ENCODE results near the gene INAFM2.

Gene INAFM2

DNA sequence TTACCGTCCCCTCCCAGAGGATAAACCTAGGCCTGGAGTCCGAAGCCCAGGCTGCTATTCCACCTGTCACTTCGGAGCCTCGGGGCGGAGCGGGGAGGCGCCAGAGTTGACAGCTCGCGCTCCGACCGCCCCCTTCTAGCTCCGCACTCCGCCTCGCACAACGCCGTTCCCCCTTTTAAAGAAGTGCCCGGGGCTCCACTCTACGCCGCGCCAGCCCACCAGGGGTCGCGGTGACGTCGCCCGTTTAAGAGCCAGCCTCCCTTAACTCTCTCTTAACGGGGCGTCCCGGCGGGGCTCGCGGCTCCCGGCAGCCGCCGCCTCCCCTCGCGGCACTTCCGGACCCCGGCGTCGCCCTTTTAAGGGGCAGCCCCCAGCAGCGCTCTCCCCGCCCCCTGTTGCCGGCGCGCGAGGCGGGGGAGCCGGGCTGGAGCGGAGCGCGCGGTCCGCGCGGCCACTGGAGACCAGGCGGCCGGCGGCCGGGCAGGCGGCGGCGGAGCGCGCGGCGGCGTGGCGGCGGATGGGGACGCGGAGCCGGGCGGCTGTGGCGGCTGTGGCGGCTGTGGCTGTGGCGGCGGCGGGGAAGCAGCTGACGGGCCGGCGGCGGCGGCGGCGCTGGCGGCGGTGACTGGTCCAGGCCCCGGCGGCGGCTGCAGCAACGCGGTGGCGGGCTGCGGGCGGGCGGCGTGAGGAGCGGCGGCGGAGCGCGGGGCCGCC, at the start of gene INAFM2:
Gene INAFM2 (plus strand): TSS at position 454 of the 714 bp plus-strand sequence. CDS start 364 bp downstream, outside the sequence.
- DNase-seq = peak; percentile 92 to 93

DNA sequence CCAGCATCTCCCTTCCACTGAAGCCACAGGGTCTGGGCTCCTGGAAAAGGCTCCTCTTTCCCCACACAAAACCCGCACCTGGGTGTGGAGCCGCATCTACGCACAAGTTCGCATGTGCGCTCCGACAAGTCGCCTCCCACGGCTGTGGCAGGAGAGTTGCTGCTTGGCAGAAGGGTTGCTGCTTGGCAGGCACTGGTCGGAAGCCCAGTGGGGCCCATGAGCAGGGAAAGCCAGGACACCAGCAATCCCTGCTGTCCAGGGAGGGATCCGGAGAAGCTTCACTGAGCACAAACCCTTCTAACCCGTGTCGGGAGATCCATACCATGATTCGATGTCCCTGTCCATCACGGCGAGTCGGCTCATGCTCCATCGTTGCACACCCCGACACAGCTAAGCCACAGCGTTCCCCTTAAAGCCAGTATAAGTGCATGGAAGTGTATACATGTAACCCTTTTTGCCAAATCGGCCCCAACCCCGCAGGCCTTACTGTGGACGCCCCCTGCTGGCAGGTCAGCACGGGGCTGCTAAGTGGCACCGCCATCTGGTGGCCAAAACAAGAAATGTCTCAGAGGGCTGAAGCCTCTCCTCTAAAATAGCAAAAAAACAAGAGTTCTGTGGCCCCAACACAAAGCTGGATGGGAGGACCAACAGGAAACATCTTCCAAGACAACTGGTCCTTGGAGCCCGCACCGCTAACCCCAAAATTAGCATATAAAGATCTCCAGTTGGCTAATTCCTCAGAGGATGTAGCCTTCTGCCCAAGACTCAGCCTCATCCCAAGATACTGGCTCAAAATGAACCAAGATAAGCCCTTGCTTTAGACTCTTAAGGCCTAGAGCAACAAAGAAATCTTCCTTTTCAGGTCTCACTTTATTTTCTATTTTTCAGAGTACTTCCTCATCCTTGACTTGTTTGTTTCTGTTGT, 48.9 kb upstream of the INAFM2 start:
- peak; percentile 83 to 90 for DNase-seq

DNA sequence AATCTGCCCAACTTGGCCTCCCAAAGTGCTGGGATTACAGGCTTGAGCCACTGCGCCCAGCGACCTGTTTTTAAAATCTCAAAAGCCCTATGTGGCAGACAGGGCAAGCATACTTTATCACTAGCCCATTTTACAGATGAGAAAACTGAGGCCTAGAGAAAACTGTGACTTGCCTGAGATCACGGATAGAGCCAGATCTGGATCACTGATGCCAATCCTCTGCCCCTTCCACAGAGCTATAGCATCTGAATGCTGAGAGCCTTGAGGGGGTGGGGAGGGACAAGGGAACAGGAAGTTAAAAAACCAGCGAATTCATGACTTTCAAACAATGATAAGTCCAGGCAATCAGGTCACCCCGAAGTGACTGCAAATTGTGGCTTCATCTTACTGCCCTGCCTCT, 48.0 kb upstream of the INAFM2 start:
- no peak for DNase-seq

DNA sequence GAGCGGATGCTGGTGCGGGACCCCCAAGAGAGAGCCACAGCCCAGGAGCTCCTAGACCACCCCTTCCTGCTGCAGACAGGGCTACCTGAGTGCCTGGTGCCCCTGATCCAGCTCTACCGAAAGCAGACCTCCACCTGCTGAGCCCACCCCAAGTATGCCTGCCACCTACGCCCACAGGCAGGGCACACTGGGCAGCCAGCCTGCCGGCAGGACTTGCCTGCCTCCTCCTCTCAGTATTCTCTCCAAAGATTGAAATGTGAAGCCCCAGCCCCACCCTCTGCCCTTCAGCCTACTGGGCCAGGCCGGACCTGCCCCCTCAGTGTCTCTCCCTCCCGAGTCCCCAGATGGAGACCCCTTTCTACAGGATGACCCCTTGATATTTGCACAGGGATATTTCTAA, 47.5 kb upstream of the INAFM2 start:
- no peak for DNase-seq

DNA sequence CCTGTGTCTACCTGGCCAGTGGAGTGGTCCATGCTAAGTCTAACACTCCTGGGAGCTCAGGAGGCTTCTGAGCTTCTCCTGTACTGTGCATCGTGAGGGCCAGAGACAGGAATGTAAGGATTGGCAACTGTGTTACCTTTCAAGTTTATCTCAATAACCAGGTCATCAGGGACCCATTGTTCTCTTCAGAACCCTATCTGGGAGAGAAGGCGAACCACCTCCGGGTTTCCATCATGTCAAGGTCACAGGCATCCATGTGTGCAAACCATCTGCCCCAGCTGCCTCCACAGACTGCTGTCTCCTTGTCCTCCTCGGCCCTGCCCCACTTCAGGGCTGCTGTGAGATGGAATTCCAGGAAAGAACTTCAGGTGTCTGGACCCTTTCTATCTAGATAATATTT, 46.6 kb upstream of the INAFM2 start:
- no peak for DNase-seq

DNA sequence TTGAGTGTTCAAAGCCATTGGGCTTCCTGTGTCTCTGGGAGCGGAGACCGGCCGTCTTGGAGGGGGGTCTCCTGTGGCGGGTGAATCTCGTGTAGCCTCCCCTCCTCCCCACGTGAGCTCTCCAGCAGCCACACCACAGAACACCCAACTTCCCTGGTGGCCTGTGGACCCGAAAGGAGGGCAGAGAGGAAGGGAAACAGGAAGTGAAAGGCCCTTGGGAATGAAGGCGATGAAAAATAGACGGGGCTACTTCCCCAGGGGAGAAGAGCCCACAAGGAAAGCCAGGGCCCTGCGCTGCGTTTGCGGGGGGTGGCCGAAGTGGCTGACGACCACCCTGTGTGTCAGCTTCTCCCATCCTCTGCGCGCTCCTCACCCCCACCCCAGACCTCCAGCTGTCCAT, 46.0 kb upstream of the INAFM2 start:
- no peak for DNase-seq

DNA sequence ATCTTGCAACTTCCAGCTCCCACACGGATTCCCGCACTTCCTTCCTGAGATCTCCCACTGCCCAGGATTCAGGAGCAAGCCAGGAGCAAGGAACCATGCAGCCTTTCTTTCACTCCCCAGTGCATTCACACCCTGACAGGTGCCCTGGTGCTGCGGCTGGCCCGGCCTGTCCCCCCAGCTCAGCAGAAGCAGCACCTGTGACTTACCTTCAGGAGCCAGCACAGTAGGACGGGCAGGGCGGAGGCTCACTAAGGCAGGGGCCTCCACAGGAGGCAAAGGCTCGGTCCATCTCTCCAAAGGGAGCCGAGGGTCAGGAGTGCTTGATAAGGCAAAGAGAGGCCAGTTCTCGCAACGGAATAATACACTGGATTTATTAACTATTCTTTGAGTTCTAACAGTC, 45.5 kb upstream of the INAFM2 start:
- DNase-seq = no peak

DNA sequence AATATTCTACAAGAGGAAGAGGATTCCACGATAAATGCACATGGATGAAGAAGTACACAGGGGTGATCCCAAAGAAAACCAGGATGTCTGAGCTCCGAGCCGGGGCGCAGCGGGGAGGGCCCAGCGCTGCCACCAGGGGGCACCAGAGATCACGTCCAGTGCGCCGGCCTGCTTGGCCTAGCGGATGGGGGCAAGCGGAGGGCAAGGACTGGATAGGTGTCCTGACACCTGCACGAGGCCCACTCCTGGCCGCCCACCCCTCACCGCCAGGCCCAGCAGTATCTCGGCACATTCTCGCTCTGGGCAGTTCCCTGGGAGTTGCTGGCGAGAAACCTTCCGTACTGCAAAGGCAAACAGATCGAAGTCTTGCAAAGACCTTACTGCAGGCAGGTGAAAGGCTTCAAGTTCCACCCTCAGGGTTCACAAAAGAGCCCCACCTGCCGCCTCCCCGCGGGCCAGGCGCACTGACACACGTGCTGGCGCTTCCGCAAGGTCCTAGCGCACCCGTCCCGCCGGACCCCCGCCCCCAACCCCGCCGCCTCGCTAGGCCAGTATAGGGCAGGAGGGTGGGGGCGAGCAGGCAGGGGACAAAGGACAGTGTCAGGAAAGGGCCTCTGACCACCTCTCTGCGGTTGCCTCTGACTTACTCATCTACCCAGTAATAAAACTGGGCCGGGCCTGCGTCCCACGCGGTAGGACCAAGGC, 43.9 kb upstream of the INAFM2 start:
- peak; percentile 41 to 68 for DNase-seq

DNA sequence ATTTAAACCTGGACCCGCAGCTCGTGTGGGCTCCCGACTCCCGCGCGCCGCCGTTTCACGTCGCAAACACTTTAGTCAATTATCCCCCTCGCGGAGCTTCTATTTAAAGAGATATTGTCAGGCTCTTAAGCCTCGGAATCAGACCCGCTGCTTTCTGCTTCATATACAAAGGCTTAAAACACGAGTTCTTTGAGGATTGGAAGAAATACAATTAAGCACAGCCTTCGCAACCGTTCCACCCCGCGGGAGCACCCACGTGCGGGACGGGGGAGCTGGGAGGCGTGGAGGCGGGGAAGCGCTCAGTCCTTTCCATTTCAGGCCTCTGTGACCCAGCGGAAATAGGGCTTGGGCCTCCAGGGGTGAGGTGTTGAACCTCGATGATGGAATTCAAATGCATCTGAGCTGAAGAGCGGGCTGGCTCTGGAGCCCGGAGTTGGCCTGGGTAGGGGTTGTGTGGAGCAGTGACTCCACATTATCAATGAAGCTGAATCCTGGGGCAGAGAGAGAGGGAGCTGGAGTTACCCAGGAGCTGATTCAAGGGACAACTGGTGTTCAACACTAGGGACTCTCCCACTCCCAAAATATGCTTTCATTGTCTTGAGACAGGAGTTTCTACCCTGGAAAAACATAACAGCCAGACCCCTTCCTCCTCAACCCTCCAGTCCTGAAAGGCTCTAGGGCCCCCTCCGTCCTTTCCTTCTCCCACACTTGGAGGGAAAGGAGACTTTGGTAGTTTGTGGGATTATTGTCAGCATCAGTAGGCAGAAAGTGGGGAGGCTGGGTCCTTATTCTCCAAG, 43.0 kb upstream of the INAFM2 start:
- DNase-seq = no peak

DNA sequence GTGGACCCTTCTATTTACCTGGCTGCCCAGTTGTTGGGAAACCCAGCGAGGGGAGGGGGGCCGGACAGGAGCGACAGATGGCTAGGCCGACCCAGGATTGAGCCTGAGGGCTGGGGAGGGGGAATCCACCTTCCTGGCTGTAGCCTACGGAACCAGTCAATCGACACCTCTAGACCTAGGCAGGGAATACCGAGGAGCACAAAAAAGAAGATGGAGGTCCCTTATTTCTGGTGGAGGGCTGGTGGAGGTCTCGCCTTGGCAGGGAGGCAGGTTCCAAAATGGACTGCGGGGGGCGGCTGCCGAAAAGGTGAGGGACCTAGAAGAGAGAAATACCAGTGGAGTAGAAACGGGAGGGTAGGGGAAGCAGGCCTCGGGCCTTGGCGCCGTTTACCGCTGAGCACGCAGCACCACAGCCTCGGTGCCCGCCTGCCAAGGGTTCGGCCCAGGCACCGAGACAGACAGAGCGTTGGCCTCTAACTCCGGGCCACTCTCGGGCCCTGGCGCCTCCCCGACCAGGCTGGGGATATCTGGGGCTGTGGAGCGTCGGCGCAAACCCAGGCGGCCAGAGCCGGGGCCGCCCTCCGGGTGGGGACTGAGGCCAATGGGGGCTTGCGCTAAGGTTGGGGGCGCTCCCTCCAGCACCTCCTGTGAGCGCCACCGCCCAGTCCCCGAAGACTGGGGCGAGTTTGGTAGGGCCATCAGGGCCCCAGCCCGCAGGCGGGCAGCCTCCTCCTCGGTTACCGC, 42.3 kb upstream of the INAFM2 start:
- DNase-seq = no peak

DNA sequence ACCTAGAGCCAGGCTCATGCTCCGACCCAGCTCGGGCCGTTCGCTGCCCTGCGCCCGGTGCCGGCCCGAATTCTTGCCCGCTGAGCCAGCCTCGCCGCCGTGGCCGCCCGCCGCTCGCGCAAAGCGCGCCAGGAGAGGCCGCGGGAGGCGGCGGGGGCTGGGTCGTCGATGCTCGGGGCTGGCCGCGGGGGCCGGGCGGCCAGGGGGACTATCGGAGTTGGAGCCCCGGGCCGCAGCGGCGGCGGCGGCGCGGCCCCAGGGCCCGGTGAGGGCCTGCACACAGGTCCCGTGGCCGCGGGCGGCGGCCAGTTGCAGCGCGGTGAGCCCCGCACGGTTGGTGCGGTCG, 41.7 kb upstream of the INAFM2 start:
- DNase-seq = no peak

DNA sequence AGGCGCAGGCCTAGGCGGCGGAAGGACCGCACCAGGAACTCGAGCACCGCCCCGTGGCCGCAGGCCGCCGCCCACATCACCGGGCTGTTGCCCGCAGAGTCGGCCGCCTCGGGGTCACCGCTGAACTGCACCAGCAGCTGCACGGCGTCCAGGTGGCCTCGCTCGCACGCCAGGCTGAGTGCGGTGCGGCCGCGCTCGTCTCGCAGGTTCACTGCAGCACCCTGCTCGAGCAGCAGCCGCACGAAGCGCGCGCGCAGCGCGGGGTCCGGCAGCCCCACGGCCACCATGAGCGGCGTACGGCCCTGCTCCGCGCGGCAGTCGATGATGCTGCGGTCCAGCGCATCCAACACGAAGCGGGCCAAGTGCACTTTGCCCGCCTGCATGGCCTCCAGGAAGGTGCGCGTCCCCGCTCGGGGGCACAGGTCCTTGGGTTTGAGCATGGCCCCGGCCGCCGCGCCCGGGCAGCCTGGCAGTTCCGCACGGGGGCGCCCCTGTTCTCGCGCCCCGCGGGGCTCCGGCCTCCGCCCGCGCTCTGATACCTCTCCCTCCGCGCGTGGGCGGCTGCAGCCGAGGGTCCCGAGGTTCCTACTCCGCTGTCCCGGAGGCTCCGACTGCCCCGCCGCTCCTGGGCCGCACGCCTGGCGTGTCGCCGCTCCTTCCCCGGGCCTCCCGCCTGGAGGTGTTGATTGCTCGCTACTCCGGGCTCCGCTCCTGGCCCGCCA, 41.2 kb upstream of the INAFM2 start:
- peak; percentile 41 to 63 for DNase-seq

DNA sequence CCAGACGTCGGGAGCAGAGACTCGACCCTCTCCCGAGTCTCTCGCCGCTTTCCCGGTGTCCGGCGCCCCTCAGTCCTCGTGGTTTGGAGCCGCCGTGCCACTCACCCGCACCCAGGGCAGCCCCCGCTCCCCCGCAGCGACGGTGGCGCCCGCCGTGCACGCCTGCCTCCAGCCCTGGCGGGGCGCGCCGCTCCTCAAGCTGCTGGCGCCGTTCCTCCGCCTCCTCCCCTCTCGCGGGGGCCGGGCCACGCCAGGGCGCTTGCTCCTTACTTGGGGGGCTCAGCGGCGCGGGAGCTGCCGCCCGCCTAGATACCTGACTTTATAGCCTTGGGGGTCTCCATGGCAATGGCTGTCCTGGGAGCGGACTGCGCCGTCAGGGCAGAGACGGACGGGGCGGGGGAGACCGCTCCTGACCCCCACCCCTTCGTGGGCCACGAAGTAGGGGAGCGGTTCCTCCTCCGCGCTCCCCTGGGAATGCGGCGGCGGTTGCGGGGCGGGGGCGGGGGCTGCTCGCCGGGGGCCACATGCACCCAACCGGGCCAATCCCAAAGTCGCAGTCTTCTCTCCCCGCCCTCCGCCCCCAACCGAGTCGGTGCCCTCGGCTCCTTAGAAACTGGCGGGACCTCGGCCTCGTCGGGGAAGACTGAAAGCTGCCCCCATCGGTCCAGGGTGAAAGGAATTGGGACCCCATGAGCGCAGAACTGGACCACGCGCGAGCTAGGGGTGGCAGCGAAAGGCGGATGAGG, 40.5 kb upstream of the INAFM2 start, which contains the start of gene ANKRD63:
Gene ANKRD63 (minus strand): TSS at position 196 of the 746 bp plus-strand sequence. CDS start 478 bp downstream, outside the sequence.
- DNase-seq = peak; percentile 10 to 34

DNA sequence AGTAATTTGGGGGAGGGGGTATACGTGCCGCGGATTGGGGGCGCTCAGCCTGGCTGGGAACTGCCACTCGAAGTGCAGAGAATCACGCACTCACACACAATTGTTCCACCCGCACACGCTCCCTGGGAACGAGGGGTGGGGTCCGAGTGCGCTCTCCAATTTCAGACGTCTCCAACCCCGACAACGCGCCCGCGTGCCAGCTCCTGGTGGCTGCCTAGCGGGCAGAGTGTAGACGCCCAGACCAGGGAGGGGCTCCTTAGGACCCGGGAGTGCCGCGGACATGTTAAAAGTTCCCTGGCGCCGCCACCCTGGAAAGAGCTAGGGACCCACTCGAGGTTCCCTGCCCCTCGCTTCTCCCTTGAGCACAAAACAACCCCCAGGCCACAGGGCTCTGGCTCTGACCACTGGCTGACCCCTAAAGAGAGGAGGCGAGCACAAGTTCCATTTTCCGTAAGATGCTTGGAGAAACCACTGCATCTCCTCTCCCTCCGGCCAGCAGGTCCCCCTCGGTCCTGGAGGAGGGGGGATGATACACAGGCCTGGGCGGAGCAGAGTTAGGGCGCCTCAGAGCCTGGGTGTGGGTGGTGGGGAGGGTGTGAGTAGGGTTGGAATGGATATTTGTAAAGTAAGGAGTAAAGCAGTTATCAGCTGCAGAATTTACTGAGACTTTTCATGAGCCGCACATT, 39.7 kb upstream of the INAFM2 start:
- no peak for DNase-seq

DNA sequence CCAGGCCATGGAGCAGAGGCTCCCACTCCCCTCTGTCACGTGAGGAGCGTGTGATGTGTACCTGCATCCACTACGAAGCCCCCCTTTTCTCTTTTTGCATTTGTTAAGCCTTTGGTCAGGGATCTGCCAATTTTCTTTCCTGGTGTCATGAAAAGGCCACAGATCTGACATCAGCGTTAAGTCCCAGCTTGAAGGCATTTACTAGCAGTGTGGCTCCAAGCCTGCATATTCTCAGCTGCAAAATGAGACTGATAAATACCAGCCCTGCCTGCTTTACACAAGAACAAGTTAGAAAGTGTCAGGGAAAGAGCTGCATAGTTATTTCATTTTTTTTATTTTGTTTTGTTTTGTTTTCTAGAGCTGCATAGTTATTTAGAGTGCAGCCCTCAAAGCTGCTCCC, 38.3 kb upstream of the INAFM2 start:
- DNase-seq = no peak

DNA sequence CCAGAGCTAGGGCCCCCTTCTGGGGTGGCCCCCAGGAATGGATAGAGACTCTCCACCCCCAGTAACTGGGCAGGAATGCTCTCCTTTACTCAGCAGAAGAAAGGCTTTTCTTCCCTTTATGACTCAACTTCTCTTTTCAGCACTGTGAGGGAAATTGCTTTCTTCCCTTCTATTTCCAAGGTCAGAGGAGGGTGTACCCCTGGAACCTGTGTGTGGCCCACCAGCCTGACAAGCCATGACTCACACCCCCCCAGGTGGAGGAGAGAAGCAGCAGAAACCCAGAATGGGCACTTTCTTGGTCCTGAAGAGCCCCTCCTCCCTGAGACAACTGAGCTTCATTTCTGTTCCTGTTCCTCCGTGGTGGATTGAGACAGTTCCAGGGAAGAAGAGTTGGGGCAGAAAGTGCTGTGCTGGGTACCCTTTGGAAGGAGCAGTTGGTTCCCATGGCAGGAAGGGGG, 37.9 kb upstream of the INAFM2 start:
- DNase-seq = no peak

DNA sequence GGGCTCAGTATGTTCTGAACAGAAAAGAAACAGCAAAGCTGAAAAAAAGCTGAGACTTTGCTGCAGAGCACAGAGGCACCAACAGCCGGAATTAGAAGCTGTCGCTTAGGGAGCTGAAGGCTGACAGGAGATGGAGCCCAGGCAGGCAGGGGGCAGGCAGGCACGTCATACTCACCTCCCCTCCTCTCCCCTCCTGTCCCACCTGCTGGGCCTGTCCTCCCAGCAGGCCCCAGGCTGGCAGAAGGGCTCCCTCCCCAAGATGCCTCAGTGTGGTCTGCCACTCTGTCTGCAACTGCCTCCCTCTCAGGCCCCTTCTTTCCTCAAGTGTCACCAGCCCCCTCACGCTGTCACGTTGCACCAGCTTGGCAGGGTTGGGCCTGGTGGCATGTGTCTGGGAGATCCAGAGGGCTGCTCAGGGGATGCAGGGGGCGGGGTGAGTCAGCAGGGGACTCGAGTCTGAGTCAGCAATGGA, 37.4 kb upstream of the INAFM2 start:
- no peak for DNase-seq

DNA sequence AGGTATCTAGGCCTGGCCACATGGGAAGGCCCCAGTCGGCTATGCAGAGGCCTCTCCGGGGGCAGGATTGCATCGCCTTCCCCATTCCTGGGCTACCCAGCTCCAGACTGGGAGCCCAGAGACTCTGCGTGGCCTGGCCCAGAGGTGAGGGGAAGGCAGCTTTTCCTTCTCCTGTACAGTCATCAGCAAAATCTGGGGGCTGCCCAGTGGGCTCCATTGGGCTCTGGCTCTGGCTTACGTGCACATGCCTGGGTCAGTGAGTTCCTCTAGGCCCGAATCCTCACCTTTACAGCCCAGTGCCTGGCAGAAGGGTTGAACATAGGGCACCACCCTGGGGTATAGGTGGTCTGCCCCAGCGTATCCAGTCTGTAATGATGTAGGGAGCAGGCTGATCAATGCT, 36.7 kb upstream of the INAFM2 start:
- DNase-seq = no peak

DNA sequence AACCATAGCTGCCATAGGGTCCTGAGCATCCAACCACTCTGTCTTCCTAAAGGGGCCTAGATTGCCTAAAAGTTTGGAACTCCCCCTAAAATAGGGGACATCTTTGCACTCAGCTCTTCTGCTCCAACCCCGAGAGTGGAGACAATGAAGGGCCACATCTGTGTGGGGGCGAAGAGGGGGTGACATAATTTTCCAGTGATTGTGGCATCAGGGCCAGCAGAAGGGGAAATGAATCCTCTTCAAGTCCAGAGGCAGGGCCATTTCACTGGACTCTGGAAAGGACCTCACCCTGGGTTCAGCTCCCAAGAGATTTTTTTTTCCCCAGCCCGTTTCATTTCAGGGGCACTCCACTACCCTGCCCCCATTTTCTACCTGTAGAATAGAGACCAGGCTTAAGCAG, 36.0 kb upstream of the INAFM2 start:
- no peak for DNase-seq

DNA sequence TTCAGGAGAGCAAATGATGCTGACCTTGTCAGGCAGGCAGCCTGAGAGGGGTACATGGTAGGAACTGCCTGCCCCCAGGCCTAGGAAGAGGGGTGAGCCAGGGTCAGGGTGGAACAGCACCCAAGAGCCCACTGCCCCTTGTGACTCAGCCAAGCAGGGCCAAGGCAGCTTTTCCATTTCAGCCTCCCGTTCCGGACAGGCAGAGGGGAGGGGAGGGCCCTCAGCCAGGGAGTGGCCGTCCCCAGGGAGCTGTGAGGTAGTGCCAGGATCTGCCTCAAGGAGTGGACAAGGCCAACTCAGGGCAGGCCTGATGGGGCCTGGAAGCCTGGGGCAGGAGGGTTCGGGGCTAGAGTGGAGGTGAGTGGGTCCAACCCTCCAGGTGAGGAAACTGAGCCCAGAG, 35.5 kb upstream of the INAFM2 start:
- no peak for DNase-seq
